SK-N-SH (cell line): Measurements from ENCODE around the gene FGF23. TPM values are rescaled to one million over a fixed set of nuclear protein-coding genes. Genes with fewer than 3 reads are reported as not detected.

Source experiments
- CTCF ChIA-PET: fragments of 300-600, 350-600 bp; formaldehyde crosslinking; extraction: SDS; loops from one replicate; lab custom pipeline; 2021; lab: Yijun Ruan, JAX
- POLR2A ChIA-PET: fragments of 350-600 bp; sonication (Branson Sonifier 250); formaldehyde crosslinking; extraction: SDS; loops from one replicate; lab custom pipeline; 2020; ENCODE audit warnings: antibody characterized with exemption, inconsistent platforms; lab: Yijun Ruan, JAX
- DNase-seq: peaks from one replicate; pipeline ENCODE4 v3.0.0; 2012
- H2AFZ ChIP-seq: fragments of 200-600 bp; sonication (generic); 2 replicates; pipeline ENCODE4 v1.8.1; 2016; ENCODE audit warnings: antibody characterized with exemption, mild to moderate bottlenecking, low read depth
- H3F3A ChIP-seq: fragments of 200-600 bp; sonication (generic); replicated peaks from 2 replicates; pipeline ENCODE3; 2016; ENCODE audit warnings: antibody characterized with exemption, mild to moderate bottlenecking; ENCODE audit not compliant: insufficient read depth
- H3K27ac ChIP-seq, 2 experiments: fragments of 200-500 bp in 1 of 2; fragments of 200-600 bp in 1 of 2; sonication (Bioruptor generic) in 1 of 2; sonication (generic), shearing (Covaris generic) in 1 of 2; 2 replicates each; pipeline versions ENCODE4 v1.5.1 to v1.6.1; 2014 to 2016; ENCODE audit warnings: low read depth in 2 of 2, inconsistent platforms in 1 of 2, low read length in 1 of 2, mild to moderate bottlenecking in 1 of 2, mixed read lengths in 1 of 2
- H3K27me3 ChIP-seq: fragments of 200-600 bp; sonication (generic), shearing (Covaris generic); 2 replicates; pipeline ENCODE4 v1.6.1; 2016; ENCODE audit warnings: mixed run types; ENCODE audit not compliant: insufficient read depth
- H3K36me3 ChIP-seq, 2 experiments: fragments of 200-500 bp in 1 of 2; fragments of 200-600 bp in 1 of 2; sonication (Bioruptor generic) in 1 of 2; sonication (generic) in 1 of 2; replicated peaks in 1 of 2; 2 replicates each; pipeline versions ENCODE3 to v1.5.1; 2014 to 2016; ENCODE audit warnings: low read length in 1 of 2, mild to moderate bottlenecking in 1 of 2; ENCODE audit not compliant: insufficient read depth in 2 of 2, control insufficient read depth in 1 of 2
- H3K4me1 ChIP-seq, 2 experiments: fragments of 200-500 bp in 1 of 2; fragments of 200-600 bp in 1 of 2; sonication (Bioruptor generic) in 1 of 2; sonication (generic), shearing (Covaris generic) in 1 of 2; 2 replicates each; pipeline versions ENCODE4 v1.5.1 to v1.6.1; 2014 to 2016; ENCODE audit warnings: low read depth in 1 of 2, low read length in 1 of 2, mixed run types in 1 of 2; ENCODE audit not compliant: insufficient read depth in 2 of 2, control insufficient read depth in 1 of 2
- H3K4me2 ChIP-seq: fragments of 200-600 bp; sonication (generic), shearing (Covaris generic); 2 replicates; pipeline ENCODE4 v1.6.1; 2017; ENCODE audit warnings: mixed run types
- H3K4me3 ChIP-seq, 2 experiments: fragments of 200-500 bp in 1 of 2; fragments of 200-600 bp in 1 of 2; sonication (Bioruptor generic) in 1 of 2; sonication (generic), shearing (Covaris generic) in 1 of 2; 2 replicates each; pipeline versions ENCODE4 v1.5.1 to v1.8.1; 2014 to 2016; ENCODE audit warnings: low read depth in 2 of 2, inconsistent platforms in 1 of 2, low read length in 1 of 2, mild to moderate bottlenecking in 1 of 2, mixed read lengths in 1 of 2, moderate library complexity in 1 of 2
- H3K79me2 ChIP-seq: fragments of 200-600 bp; sonication (generic); 2 replicates; pipeline ENCODE4 v1.8.1; 2017; ENCODE audit warnings: mild to moderate bottlenecking; ENCODE audit not compliant: insufficient read depth
- H3K9ac ChIP-seq: fragments of 200-600 bp; sonication (generic); 2 replicates; pipeline ENCODE4 v1.6.1; 2017; ENCODE audit warnings: mixed run types
- H3K9me2 ChIP-seq: fragments of 200-600 bp; sonication (generic); 2 replicates; pipeline ENCODE4 v1.6.1; 2017; ENCODE audit warnings: mixed run types
- H3K9me3 ChIP-seq: fragments of 200-600 bp; sonication (generic); 2 replicates; pipeline ENCODE4 v1.6.1; 2017; ENCODE audit warnings: mixed run types, mild to moderate bottlenecking, moderate library complexity
- H4K20me1 ChIP-seq: fragments of 200-600 bp; sonication (generic); 2 replicates; pipeline ENCODE4 v1.6.1; 2017; ENCODE audit warnings: mild to moderate bottlenecking, mixed run types; ENCODE audit not compliant: insufficient read depth
- CHD2 ChIP-seq: fragments of 150-350 bp; IDR thresholded peaks from 2 replicates; pipeline ENCODE4 v1.6.1; 2018; ENCODE audit warnings: low read length; ENCODE audit not compliant: partially characterized antibody
- EP300 ChIP-seq, 2 experiments: IDR thresholded peaks; 2 replicates each; pipeline versions ENCODE4 v1.4.0 to v1.6.1; 2012; ENCODE audit warnings: borderline replicate concordance in 1 of 2, low read depth in 1 of 2, low read length in 1 of 2
- EZH2phosphoT487 ChIP-seq: fragments of 200-600 bp; sonication (generic); IDR thresholded peaks from 2 replicates; pipeline ENCODE4 v1.6.1; 2017; ENCODE audit warnings: low read depth, mixed run types, mild to moderate bottlenecking, antibody characterized with exemption, moderate library complexity, borderline replicate concordance
- FOXM1 ChIP-seq: IDR thresholded peaks from 2 replicates; pipeline ENCODE4 v1.4.0; 2012; ENCODE audit warnings: low read depth, mild to moderate bottlenecking
- GATA2 ChIP-seq: sonication (generic); formaldehyde crosslinking; IDR thresholded peaks from 2 replicates; pipeline ENCODE4 v1.5.0; 2020; ENCODE audit warnings: mild to moderate bottlenecking, missing genetic modification reagents
- JUND ChIP-seq: IDR thresholded peaks from 2 replicates; pipeline ENCODE4 v1.4.0; 2012
- MXI1 ChIP-seq: IDR thresholded peaks from 2 replicates; pipeline ENCODE4 v1.6.1; 2012; ENCODE audit warnings: mild to moderate bottlenecking, low read depth, low read length, improper control_type of control experiment
- NFIC ChIP-seq: IDR thresholded peaks from 2 replicates; pipeline ENCODE4 v1.4.0; 2012; ENCODE audit warnings: borderline replicate concordance
- NRF1 ChIP-seq: IDR thresholded peaks from 2 replicates; pipeline ENCODE4 v1.6.1; 2012; ENCODE audit warnings: low read depth, mild to moderate bottlenecking, low read length
- RAD21 ChIP-seq: IDR thresholded peaks from 2 replicates; pipeline ENCODE4 v1.6.1; 2012; ENCODE audit warnings: mild to moderate bottlenecking, low read length
- RXRA ChIP-seq: IDR thresholded peaks from 2 replicates; pipeline ENCODE4 v1.4.0; 2012; ENCODE audit warnings: low read depth, mild to moderate bottlenecking, borderline replicate concordance
- TAF1 ChIP-seq: IDR thresholded peaks from 2 replicates; pipeline ENCODE4 v1.6.1; 2012; ENCODE audit warnings: low read depth, mild to moderate bottlenecking, low read length, moderate library complexity, borderline replicate concordance
- WGBS: methylation state at CpG from one replicate; pipeline ENCODE4 v1.1.6; 2017; ENCODE audit warnings: low lambda C conversion rate; 5-methylcytosine and 5-hydroxymethylcytosine counted together
- polyA plus RNA-seq, 3 experiments: library from polyadenylated mRNA; depleted of rRNA; stranded (reverse); fragments of >200 nt; gene quantifications; 2 replicates each; pipeline ENCODE4 v1.2.3, GENCODE V29; 2012
- TF ChIP-seq, protein P1 (sequence below): fragments of 150-350 bp; IDR thresholded peaks from 2 replicates; pipeline ENCODE4 v1.6.1; 2016; ENCODE audit warnings: mild to moderate bottlenecking, low read depth, low read length
- TF ChIP-seq, protein P2 (sequence below): IDR thresholded peaks from 2 replicates; pipeline ENCODE4 v1.4.0; 2012; ENCODE audit warnings: low read depth
- TF ChIP-seq, protein P3 (sequence below): IDR thresholded peaks from 2 replicates; pipeline ENCODE4; 2012
- TF ChIP-seq, protein P4 (sequence below): IDR thresholded peaks from 2 replicates; pipeline ENCODE4 v1.6.1; 2012; ENCODE audit warnings: mild to moderate bottlenecking, low read depth, low read length, moderate library complexity
- TF ChIP-seq, protein P5 (sequence below): IDR thresholded peaks from 2 replicates; pipeline ENCODE4 v1.4.0; 2012; ENCODE audit warnings: low read depth, borderline replicate concordance

FGF23 gene
- polyA plus RNA-seq, 1 of the 3 experiments (the other 2 are of a cell fraction), result not detected

DNA sequence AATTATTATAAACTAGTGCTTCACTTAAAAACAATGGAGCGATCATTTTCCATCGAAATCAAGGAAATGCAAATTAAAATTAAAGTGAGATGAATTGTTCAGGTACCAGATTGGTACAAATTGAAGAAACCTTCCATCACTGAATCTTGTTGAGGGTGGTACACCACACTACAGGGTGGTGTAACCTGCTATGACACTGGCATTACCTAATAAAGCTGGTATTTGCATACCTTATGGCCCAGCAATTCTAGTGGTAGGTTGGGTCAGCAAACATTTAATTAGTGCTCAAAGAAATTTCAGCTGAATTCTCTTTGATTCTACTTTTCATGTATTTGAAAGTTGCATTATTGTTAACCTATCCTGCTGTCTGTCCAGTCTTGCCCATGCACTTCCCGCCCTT lies 49.3 kb downstream of the FGF23 start:
- H3K4me3 ChIP-seq, result no peak overlapping the region
- H3F3A ChIP-seq, result no peaks in the 10 kb centered on the region
- POLR2A ChIA-PET, result no interaction called here
- H4K20me1 ChIP-seq, result peaks cover 49% of the 10 kb centered on the region
- no peak overlapping the region for H3K4me2 ChIP-seq
- 99% methylated on average over 3 of the region's 3 CpGs for WGBS
- peaks cover 31 to 38% of the 10 kb centered on the region in 2 experiments for H3K36me3 ChIP-seq
- H3K79me2 ChIP-seq, result peaks cover 71% of the 10 kb centered on the region
- DNase-seq, result no peak
- CTCF ChIA-PET, result no interaction called here
- H2AFZ ChIP-seq, result no peak overlapping the region
- TF ChIP-seq, protein P1, sequence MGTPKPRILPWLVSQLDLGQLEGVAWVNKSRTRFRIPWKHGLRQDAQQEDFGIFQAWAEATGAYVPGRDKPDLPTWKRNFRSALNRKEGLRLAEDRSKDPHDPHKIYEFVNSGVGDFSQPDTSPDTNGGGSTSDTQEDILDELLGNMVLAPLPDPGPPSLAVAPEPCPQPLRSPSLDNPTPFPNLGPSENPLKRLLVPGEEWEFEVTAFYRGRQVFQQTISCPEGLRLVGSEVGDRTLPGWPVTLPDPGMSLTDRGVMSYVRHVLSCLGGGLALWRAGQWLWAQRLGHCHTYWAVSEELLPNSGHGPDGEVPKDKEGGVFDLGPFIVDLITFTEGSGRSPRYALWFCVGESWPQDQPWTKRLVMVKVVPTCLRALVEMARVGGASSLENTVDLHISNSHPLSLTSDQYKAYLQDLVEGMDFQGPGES, result no peak
- no peak overlapping the region for H3K27ac ChIP-seq
- no peaks in the 10 kb centered on the region for H3K9me3 ChIP-seq
- no peaks in the 10 kb centered on the region for H3K27me3 ChIP-seq
- H3K9me2 ChIP-seq, result no peaks in the 10 kb centered on the region
- H3K4me1 ChIP-seq, result no peaks in the 10 kb centered on the region
- H3K9ac ChIP-seq, result no peak overlapping the region

DNA sequence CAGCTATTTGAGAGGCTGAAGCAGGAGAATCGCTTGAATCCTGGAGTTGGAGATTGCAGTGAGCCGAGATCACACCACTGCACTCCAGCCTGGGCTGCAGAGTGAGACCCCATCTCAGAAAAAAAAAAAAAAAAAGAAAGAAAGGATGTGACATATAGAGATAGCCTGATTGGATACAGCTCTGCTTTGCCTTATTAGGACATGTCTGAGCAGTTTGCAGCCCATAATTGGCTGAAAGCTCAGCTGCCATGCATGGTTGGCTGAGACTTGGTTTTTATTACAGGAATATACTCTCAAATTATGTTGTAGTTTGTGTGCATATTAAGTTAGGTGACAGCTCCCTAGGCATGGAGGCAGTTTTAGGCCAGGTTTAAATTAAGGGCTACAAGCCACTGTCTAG lies 52.2 kb downstream of the FGF23 start:
- no peaks in the 10 kb centered on the region for H3F3A ChIP-seq
- no peak for DNase-seq
- H2AFZ ChIP-seq, result no peak overlapping the region
- no peak overlapping the region for H3K9ac ChIP-seq
- CTCF ChIA-PET, result no interaction called here
- H3K27me3 ChIP-seq, result no peaks in the 10 kb centered on the region
- H3K4me3 ChIP-seq, result no peak overlapping the region
- peaks cover 53% of the 10 kb centered on the region for H4K20me1 ChIP-seq
- no peaks in the 10 kb centered on the region for H3K9me3 ChIP-seq
- peaks cover 92% of the 10 kb centered on the region for H3K79me2 ChIP-seq
- H3K4me2 ChIP-seq, result no peak overlapping the region
- H3K27ac ChIP-seq, result no peak overlapping the region
- no peak for TF ChIP-seq EP300 (IDR thresholded peaks at IDR 0.05; ENCODE audit: borderline replicate concordance in 1 of 2, low read depth in 1 of 2, low read length in 1 of 2)
- no peak for TF ChIP-seq MXI1
- TF ChIP-seq EZH2phosphoT487, result no peak
- TF ChIP-seq, protein P2, sequence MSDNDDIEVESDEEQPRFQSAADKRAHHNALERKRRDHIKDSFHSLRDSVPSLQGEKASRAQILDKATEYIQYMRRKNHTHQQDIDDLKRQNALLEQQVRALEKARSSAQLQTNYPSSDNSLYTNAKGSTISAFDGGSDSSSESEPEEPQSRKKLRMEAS, result no peak
- no peak for TF ChIP-seq TAF1
- TF ChIP-seq JUND, result no peak
- TF ChIP-seq, protein P3, sequence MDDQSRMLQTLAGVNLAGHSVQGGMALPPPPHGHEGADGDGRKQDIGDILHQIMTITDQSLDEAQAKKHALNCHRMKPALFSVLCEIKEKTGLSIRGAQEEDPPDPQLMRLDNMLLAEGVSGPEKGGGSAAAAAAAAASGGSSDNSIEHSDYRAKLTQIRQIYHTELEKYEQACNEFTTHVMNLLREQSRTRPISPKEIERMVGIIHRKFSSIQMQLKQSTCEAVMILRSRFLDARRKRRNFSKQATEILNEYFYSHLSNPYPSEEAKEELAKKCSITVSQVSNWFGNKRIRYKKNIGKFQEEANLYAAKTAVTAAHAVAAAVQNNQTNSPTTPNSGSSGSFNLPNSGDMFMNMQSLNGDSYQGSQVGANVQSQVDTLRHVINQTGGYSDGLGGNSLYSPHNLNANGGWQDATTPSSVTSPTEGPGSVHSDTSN, result no peak
- no peak for TF ChIP-seq RXRA
- TF ChIP-seq, protein P4, sequence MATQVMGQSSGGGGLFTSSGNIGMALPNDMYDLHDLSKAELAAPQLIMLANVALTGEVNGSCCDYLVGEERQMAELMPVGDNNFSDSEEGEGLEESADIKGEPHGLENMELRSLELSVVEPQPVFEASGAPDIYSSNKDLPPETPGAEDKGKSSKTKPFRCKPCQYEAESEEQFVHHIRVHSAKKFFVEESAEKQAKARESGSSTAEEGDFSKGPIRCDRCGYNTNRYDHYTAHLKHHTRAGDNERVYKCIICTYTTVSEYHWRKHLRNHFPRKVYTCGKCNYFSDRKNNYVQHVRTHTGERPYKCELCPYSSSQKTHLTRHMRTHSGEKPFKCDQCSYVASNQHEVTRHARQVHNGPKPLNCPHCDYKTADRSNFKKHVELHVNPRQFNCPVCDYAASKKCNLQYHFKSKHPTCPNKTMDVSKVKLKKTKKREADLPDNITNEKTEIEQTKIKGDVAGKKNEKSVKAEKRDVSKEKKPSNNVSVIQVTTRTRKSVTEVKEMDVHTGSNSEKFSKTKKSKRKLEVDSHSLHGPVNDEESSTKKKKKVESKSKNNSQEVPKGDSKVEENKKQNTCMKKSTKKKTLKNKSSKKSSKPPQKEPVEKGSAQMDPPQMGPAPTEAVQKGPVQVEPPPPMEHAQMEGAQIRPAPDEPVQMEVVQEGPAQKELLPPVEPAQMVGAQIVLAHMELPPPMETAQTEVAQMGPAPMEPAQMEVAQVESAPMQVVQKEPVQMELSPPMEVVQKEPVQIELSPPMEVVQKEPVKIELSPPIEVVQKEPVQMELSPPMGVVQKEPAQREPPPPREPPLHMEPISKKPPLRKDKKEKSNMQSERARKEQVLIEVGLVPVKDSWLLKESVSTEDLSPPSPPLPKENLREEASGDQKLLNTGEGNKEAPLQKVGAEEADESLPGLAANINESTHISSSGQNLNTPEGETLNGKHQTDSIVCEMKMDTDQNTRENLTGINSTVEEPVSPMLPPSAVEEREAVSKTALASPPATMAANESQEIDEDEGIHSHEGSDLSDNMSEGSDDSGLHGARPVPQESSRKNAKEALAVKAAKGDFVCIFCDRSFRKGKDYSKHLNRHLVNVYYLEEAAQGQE, result no peak
- TF ChIP-seq, protein P5, sequence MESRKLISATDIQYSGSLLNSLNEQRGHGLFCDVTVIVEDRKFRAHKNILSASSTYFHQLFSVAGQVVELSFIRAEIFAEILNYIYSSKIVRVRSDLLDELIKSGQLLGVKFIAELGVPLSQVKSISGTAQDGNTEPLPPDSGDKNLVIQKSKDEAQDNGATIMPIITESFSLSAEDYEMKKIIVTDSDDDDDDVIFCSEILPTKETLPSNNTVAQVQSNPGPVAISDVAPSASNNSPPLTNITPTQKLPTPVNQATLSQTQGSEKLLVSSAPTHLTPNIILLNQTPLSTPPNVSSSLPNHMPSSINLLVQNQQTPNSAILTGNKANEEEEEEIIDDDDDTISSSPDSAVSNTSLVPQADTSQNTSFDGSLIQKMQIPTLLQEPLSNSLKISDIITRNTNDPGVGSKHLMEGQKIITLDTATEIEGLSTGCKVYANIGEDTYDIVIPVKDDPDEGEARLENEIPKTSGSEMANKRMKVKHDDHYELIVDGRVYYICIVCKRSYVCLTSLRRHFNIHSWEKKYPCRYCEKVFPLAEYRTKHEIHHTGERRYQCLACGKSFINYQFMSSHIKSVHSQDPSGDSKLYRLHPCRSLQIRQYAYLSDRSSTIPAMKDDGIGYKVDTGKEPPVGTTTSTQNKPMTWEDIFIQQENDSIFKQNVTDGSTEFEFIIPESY, result no peak
- TF ChIP-seq NFIC, result no peak
- TF ChIP-seq, protein P1, result no peak
- no peak for TF ChIP-seq CHD2
- TF ChIP-seq NRF1, result no peak
- no peak for TF ChIP-seq RAD21
- TF ChIP-seq FOXM1, result no peak
- TF ChIP-seq GATA2 (CRISPR knock-in tag), result no peak
- TF ChIP-seq, all 33 proteins: peak for 0
- POLR2A ChIA-PET, result interaction anchor here (0.5 kb wide), 1 partner anchor 9 kb away, joined by 3 read pairs; no protein-coding TSS in a partner anchor
- H3K4me1 ChIP-seq, result peaks cover 0 to 2% of the 10 kb centered on the region in 2 experiments; a peak in 2 of 4 replicates
- no peaks in the 10 kb centered on the region for H3K9me2 ChIP-seq
- 95% methylated on average over 2 of the region's 2 CpGs for WGBS
- H3K36me3 ChIP-seq, result peaks cover 16 to 25% of the 10 kb centered on the region in 2 experiments
